GM12878 (cell line): Measurements from ENCODE around the gene ZNF670.

ENCODE experiments used
- CTCF ChIP-seq, 3 experiments: IDR thresholded peaks in 2 of 3; conservative IDR thresholded peaks in 1 of 3; 2 replicates each; pipeline ENCODE4 v1.5.1; 2011; ENCODE audit warnings: low read depth in 3 of 3, low read length in 3 of 3, mild to moderate bottlenecking in 3 of 3, control low read depth in 2 of 3, moderate library complexity in 2 of 3, inconsistent platforms in 1 of 3, mixed read lengths in 1 of 3; ENCODE audit not compliant: control insufficient read depth in 2 of 3, insufficient read depth in 1 of 3; ENCODE audit errors: extremely low read depth in 1 of 3
- EGR1 ChIP-seq, 2 experiments: IDR thresholded peaks; 1 replicate in 1 of 2; 2 replicates in 1 of 2; pipeline ENCODE4 v1.6.1; 2011 to 2012; ENCODE audit warnings: low read depth in 2 of 2, low read length in 2 of 2, borderline replicate concordance in 1 of 2, mild to moderate bottlenecking in 1 of 2, moderate library complexity in 1 of 2
- EP300 ChIP-seq, 2 experiments: fragments of 150-350 bp in 1 of 2; IDR thresholded peaks; 2 replicates each; pipeline ENCODE4 v1.6.1; 2011 to 2012; ENCODE audit warnings: low read depth in 2 of 2, low read length in 2 of 2, borderline replicate concordance in 1 of 2, improper control_type of control experiment in 1 of 2, inconsistent platforms in 1 of 2; ENCODE audit not compliant: control insufficient read depth in 1 of 2
- SUZ12 ChIP-seq: fragments of 200-600 bp; sonication (generic); IDR thresholded peaks from one replicate; pipeline ENCODE4 v1.6.1; 2018; ENCODE audit warnings: antibody characterized with exemption, mild to moderate bottlenecking; ENCODE audit not compliant: unreplicated experiment
- TF ChIP-seq, protein P1 (sequence below): IDR thresholded peaks from 2 replicates; pipeline ENCODE4 v1.6.1; 2012; ENCODE audit warnings: mild to moderate bottlenecking, low read depth, low read length
- TF ChIP-seq, protein P2 (sequence below): fragments of 150-350 bp; IDR thresholded peaks from 2 replicates; pipeline ENCODE4 v1.6.1; 2016; ENCODE audit warnings: low read depth, low read length

GRCh38 chr1:247107694-247108093, 29.1 kb upstream of the ZNF670 start:
- TF ChIP-seq SUZ12 (no peak), CTCF (IDR thresholded peaks at IDR 0.05 in 2 of 3, conservative IDR thresholded peaks at IDR 0.05 in 1 of 3; ENCODE audit: control insufficient read depth in 2 of 3, extremely low read depth in 1 of 3, insufficient read depth in 1 of 3, low read depth in 3 of 3, low read length in 3 of 3) (no peak), EGR1 (IDR thresholded peaks at IDR 0.05; ENCODE audit: borderline replicate concordance in 1 of 2, low read depth in 2 of 2, low read length in 2 of 2) (no peak), EP300 (IDR thresholded peaks at IDR 0.05; ENCODE audit: borderline replicate concordance in 1 of 2, control insufficient read depth in 1 of 2, low read depth in 2 of 2, low read length in 2 of 2) (no peak)
- TF ChIP-seq, protein P1, sequence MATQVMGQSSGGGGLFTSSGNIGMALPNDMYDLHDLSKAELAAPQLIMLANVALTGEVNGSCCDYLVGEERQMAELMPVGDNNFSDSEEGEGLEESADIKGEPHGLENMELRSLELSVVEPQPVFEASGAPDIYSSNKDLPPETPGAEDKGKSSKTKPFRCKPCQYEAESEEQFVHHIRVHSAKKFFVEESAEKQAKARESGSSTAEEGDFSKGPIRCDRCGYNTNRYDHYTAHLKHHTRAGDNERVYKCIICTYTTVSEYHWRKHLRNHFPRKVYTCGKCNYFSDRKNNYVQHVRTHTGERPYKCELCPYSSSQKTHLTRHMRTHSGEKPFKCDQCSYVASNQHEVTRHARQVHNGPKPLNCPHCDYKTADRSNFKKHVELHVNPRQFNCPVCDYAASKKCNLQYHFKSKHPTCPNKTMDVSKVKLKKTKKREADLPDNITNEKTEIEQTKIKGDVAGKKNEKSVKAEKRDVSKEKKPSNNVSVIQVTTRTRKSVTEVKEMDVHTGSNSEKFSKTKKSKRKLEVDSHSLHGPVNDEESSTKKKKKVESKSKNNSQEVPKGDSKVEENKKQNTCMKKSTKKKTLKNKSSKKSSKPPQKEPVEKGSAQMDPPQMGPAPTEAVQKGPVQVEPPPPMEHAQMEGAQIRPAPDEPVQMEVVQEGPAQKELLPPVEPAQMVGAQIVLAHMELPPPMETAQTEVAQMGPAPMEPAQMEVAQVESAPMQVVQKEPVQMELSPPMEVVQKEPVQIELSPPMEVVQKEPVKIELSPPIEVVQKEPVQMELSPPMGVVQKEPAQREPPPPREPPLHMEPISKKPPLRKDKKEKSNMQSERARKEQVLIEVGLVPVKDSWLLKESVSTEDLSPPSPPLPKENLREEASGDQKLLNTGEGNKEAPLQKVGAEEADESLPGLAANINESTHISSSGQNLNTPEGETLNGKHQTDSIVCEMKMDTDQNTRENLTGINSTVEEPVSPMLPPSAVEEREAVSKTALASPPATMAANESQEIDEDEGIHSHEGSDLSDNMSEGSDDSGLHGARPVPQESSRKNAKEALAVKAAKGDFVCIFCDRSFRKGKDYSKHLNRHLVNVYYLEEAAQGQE: no peak
- TF ChIP-seq, protein P2, sequence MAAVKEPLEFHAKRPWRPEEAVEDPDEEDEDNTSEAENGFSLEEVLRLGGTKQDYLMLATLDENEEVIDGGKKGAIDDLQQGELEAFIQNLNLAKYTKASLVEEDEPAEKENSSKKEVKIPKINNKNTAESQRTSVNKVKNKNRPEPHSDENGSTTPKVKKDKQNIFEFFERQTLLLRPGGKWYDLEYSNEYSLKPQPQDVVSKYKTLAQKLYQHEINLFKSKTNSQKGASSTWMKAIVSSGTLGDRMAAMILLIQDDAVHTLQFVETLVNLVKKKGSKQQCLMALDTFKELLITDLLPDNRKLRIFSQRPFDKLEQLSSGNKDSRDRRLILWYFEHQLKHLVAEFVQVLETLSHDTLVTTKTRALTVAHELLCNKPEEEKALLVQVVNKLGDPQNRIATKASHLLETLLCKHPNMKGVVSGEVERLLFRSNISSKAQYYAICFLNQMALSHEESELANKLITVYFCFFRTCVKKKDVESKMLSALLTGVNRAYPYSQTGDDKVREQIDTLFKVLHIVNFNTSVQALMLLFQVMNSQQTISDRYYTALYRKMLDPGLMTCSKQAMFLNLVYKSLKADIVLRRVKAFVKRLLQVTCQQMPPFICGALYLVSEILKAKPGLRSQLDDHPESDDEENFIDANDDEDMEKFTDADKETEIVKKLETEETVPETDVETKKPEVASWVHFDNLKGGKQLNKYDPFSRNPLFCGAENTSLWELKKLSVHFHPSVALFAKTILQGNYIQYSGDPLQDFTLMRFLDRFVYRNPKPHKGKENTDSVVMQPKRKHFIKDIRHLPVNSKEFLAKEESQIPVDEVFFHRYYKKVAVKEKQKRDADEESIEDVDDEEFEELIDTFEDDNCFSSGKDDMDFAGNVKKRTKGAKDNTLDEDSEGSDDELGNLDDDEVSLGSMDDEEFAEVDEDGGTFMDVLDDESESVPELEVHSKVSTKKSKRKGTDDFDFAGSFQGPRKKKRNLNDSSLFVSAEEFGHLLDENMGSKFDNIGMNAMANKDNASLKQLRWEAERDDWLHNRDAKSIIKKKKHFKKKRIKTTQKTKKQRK: no peak
